Gastroesophageal sphincter (tissue), 4 donors: ENCODE measurements around the gene TCEAL2. TPM values are rescaled to one million over a fixed set of nuclear protein-coding genes. Genes with fewer than 3 reads are reported as not detected.
"Not testable (repeated sequence)": the region's sequence is repeated elsewhere in the genome, so short reads cannot be mapped to it uniquely, and the experiment has no call there.

Source experiments
- ATAC-seq: fragments of 150-250 bp; one replicate; pipeline ENCODE4 v1.9.1; 2016; ENCODE audit warnings: mild to moderate bottlenecking, moderate library complexity
- H3K27ac ChIP-seq, 4 donors: fragments of 200-600 bp; sonication (generic) in 3 of 4; 1 replicate in 3 of 4; 2 replicates in 1 of 4; pipeline ENCODE4 v1.5.1; 2016 to 2019
- H3K27me3 ChIP-seq: fragments of 200-600 bp; sonication (generic); one replicate; pipeline ENCODE4 v1.5.1; 2019
- H3K36me3 ChIP-seq, 2 donors: fragments of 200-600 bp; sonication (generic); one replicate each; pipeline ENCODE4 v1.5.1; 2019; ENCODE audit warnings: control low read depth in 1 of 2
- H3K4me1 ChIP-seq, 3 donors: fragments of 200-600 bp; sonication (generic); 1 replicate in 2 of 3; 2 replicates in 1 of 3; pipeline ENCODE4 v1.5.1; 2016 to 2019; ENCODE audit warnings: control low read depth in 2 of 3
- H3K4me3 ChIP-seq, 2 donors: fragments of 200-600 bp; sonication (generic); one replicate each; pipeline ENCODE4 v1.5.1; 2019; ENCODE audit warnings: mild to moderate bottlenecking in 1 of 2, moderate library complexity in 1 of 2
- H3K9me3 ChIP-seq, 3 donors: fragments of 200-600 bp; sonication (generic); one replicate each; pipeline ENCODE4 v1.5.1; 2017 to 2019; ENCODE audit warnings: control low read depth in 2 of 3
- CTCF ChIP-seq, 4 experiments: fragments of 200-600 bp in 2 of 4; fragments of 450-650 bp in 2 of 4; sonication (generic) in 1 of 4; IDR thresholded peaks; one replicate each; pipeline ENCODE4 v1.5.1; 2017 to 2019; ENCODE audit warnings: antibody characterized with exemption in 4 of 4, mild to moderate bottlenecking in 2 of 4, moderate library complexity in 2 of 4
- EP300 ChIP-seq: sonication (generic); formaldehyde crosslinking; IDR thresholded peaks from one replicate; pipeline ENCODE4 v1.6.1; 2017; ENCODE audit warnings: antibody characterized with exemption, mild to moderate bottlenecking
- POLR2A ChIP-seq, 2 donors: fragments of 450-650 bp; IDR thresholded peaks; one replicate each; pipeline ENCODE4 v1.6.1; 2017; ENCODE audit warnings: antibody characterized with exemption in 2 of 2, mild to moderate bottlenecking in 2 of 2, moderate library complexity in 1 of 2
- POLR2AphosphoS5 ChIP-seq: sonication (generic); formaldehyde crosslinking; IDR thresholded peaks from one replicate; pipeline ENCODE4 v1.6.1; 2017; ENCODE audit warnings: antibody characterized with exemption
- WGBS, 2 donors: methylation state at CpG; one replicate each; pipeline ENCODE4 v1.1.5; 2018; ENCODE audit warnings: low coverage in 1 of 2; 5-methylcytosine and 5-hydroxymethylcytosine counted together
- total RNA-seq, 4 donors: library from RNA; depleted of rRNA; stranded (reverse); fragments of >200 nt; gene quantifications; one replicate each; pipeline ENCODE4 v1.1.0, GENCODE V29; 2016

Gene TCEAL2
- total RNA-seq, 4 donors from 2014 or later: 25.3 to 40.4 (median 34.4) TPM

GRCh38 chrX:102126863-102127262 is 1.4 kb downstream of the TCEAL2 start:
- Histone ChIP-seq H3K4me3 (no peak overlapping the region), H3K4me1 (no peaks in the 10 kb centered on the region), H3K27ac (peak overlapping the region in 3 of 4 donors; percentile 75 to 80 (median 77)), H3K27me3 (no peaks in the 10 kb centered on the region), H3K9me3 (no peaks in the 10 kb centered on the region), H3K36me3 (no peaks in the 10 kb centered on the region)
- no peak for ATAC-seq
- TF ChIP-seq CTCF (IDR thresholded peaks at IDR 0.05) (no peak), EP300 (no peak), POLR2AphosphoS5 (no peak), POLR2A (IDR thresholded peaks at IDR 0.05) (no peak)
- 36 to 39% methylated on average over 7 to 8 of the region's 8 CpGs for WGBS, 2 donors

GRCh38 chrX:102129473-102129872 is 4.0 kb downstream of the TCEAL2 start:
- Histone ChIP-seq H3K4me1 (no peaks in the 10 kb centered on the region), H3K36me3 (no peaks in the 10 kb centered on the region), H3K27me3 (no peaks in the 10 kb centered on the region), H3K27ac (no peak overlapping the region), H3K9me3 (no peaks in the 10 kb centered on the region), H3K4me3 (no peak overlapping the region)
- no peak for ATAC-seq
- 29 to 33% methylated on average over 1 of the region's 1 CpG for WGBS, 2 donors
- TF ChIP-seq CTCF (IDR thresholded peaks at IDR 0.05) (peak in 1 of 4 experiments; percentile 36), POLR2A (IDR thresholded peaks at IDR 0.05) (no peak)

- Histone ChIP-seq H3K4me1 (no peaks in the 10 kb centered on the region), H3K36me3 (no peaks in the 10 kb centered on the region), H3K27ac (no peak overlapping the region), H3K4me3 (no peak overlapping the region), H3K27me3 (peaks cover 15% of the 10 kb centered on the region), H3K9me3 (no peaks in the 10 kb centered on the region)
- TF ChIP-seq CTCF (IDR thresholded peaks at IDR 0.05) (no peak), POLR2AphosphoS5 (no peak), EP300 (no peak), POLR2A (IDR thresholded peaks at IDR 0.05) (no peak)
- no peak for ATAC-seq
- WGBS, 2 donors: 31 to 50% methylated on average over 2 to 4 of the region's 4 CpGs
Observed at GRCh38 chrX:102138064-102138463, 12.6 kb downstream of the TCEAL2 start.

GRCh38 chrX:102140876-102141275 is 15.4 kb downstream of the TCEAL2 start:
- not testable (repeated sequence) for ATAC-seq, H3K9me3 ChIP-seq, H3K4me1 ChIP-seq, H3K4me3 ChIP-seq, H3K27ac ChIP-seq, H3K36me3 ChIP-seq
- peaks cover 15% of the 10 kb centered on the region for H3K27me3 ChIP-seq
- WGBS, 2 donors: 20 to 63% methylated on average over 1 to 3 of the region's 16 CpGs

- H3K4me1 ChIP-seq, H3K27ac ChIP-seq, ATAC-seq, H3K9me3 ChIP-seq, H3K4me3 ChIP-seq, H3K36me3 ChIP-seq: not testable (repeated sequence)
- WGBS, 2 donors: 7% methylated on average over 3 of the region's 19 CpGs; no CpG with 5 or more reads in 1 of the 2 donors
- H3K27me3 ChIP-seq: peaks cover 15% of the 10 kb centered on the region
Observed at GRCh38 chrX:102141631-102142030, 16.2 kb downstream of the TCEAL2 start.

- H3K27ac ChIP-seq, H3K4me1 ChIP-seq, H3K36me3 ChIP-seq, H3K9me3 ChIP-seq: not testable (repeated sequence)
- peak within 1 kb of the TSS in 1 of 2 donors; percentile 20 for H3K4me3 ChIP-seq
- no CpG with 5 or more reads among the region's 31 CpGs for WGBS, 2 donors
- ATAC-seq: peak; percentile 46
- peaks cover 15% of the 10 kb centered on the region for H3K27me3 ChIP-seq
Observed at GRCh38 chrX:102142274-102142673, 16.8 kb downstream of the TCEAL2 start, which contains the start of gene TCEAL6. Gene TCEAL6 (minus strand): TSS chrX:102142481.
